Cardiac septum (tissue), 1 donor: ENCODE measurements around the gene SLC25A34. TPM values are rescaled to one million over a fixed set of nuclear protein-coding genes. Genes with fewer than 3 reads are reported as not detected.

Experiments used
- DNase-seq: peaks from one replicate; pipeline ENCODE4 v3.0.0-alpha.2; 2020; ENCODE audit warnings: low spot score
- intact Hi-C: fragments of 100-400 bp; cut with DNase I; formaldehyde crosslinking; loops from one replicate; pipeline ENCODE4 v1.14.0; 2022
- total RNA-seq: library from RNA; stranded (reverse); fragmentation: NEBNext Ultra II Directional; extraction: Animal tissue kit (Norgen Biotek cat#: 25700); gene quantifications from one replicate; pipeline ENCODE4 v1.2.1, GENCODE V29; 2021
- donor health status: DM: no; HTN: no; CAD: no.

Gene SLC25A34
- total RNA-seq, 1 donor from 2014 or later, result 2.9 TPM

GRCh38 chr1:15708486-15709137 lies 27.4 kb upstream of the SLC25A34 start:
- intact Hi-C loops, result no loop called here
- DNase-seq, result no peak

- DNase-seq, result no peak
- intact Hi-C loops, result no loop called here
Observed at GRCh38 chr1:15709226-15709625, 26.8 kb upstream of the SLC25A34 start.

GRCh38 chr1:15712168-15712567 lies 23.9 kb upstream of the SLC25A34 start:
- intact Hi-C loops, result no loop called here
- no peak for DNase-seq

- no peak for DNase-seq
- intact Hi-C loops, result no loop called here
Observed at GRCh38 chr1:15714406-15715136, 21.5 kb upstream of the SLC25A34 start.

- intact Hi-C loops, result no loop called here
- no peak for DNase-seq
Observed at GRCh38 chr1:15717418-15718125, 18.5 kb upstream of the SLC25A34 start.

DNA sequence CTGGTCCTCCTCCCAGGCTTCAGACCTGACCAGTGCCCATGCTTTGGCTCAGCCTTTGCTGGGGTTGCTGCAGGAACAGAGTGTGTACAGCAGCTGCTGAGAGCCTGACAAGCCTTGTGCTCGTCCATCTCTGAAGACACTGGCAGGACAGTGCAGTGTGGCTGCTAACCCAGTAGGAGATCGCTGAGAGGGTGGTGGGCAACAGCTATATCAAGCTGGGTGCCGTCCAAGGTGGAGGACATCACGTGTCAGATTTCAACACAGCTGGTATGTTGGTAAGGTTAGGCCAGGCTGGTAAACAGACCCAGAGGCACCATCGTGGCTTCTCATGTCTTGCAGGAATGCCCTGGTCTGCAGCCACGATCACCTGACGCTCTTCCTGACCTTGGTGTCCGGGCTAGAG lies 17.9 kb upstream of the SLC25A34 start:
- intact Hi-C loops, result no loop called here
- DNase-seq, result no peak

DNA sequence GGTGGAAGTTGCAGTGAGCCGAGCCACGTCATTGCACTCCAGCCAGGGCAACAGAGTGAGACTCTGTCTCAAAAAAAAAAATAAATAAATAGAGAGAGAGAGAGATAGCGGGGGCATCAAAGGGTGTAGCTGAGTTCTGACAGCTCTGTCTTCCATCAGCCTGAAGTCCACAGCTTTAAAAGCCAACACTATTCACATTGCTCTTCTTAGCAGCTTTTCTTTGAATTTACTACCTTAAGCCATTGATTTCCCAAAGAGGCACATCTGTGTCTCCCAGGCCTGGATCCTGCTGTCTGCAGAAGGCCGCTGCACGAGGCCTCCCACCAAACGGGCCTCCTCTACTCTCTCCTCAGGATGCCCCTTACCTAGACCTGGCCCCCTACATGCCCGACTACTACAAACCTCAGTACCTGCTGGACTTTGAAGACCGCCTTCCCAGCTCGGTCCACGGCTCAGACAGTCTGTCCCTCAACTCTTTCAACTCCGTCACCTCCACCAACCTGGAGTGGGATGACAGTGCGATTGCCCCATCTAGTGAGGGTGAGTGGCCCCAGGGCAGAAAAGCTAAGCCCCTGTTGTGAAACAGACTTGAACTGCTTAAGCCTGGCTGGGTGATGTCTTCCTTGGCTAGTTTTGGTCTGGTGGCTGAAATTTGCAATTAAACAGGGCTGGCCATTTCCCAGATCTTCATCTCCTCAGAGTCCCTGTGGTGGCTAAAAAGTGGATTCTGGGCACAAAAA lies 16.5 kb upstream of the SLC25A34 start:
- intact Hi-C loops, result no loop called here
- DNase-seq, result no peak

- DNase-seq, result no peak
- intact Hi-C loops, result no loop called here
Observed at GRCh38 chr1:15720861-15721260, 15.2 kb upstream of the SLC25A34 start.

- DNase-seq, result no peak
- intact Hi-C loops, result no loop called here
Observed at GRCh38 chr1:15722411-15722810, 13.6 kb upstream of the SLC25A34 start.

- no peak for DNase-seq
- intact Hi-C loops, result no loop called here
Observed at GRCh38 chr1:15722836-15723532, 13.1 kb upstream of the SLC25A34 start.

DNA sequence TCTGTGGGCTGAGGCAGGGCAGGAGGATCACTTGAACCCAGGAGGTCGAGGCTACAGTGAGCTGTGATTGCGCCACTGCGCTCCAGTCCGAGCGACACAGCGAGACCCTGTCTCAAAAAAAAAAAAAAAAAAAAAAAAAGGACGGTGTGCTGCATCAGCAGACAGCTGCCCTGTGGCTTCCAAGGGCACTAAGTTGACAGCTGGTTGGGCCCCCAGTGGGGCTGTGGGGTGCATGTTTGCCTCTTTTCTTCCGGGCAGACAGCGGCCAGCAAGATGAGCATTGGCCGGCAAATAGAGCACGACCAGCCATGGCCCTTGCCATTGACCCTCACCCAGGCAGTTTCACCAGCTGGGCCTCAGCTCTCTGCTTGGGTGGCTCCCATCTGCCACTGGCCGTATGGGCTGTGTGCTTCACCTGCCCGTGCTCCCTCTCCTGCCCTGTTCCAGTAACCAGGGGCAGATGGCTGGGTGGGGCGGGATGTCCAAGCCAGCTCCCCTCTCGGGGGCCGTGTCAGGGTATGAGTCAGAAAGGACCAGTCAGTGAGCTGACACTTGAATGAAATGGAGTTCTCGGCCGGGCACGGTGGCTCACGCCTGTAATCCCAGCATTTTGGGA lies 12.3 kb upstream of the SLC25A34 start:
- intact Hi-C loops, result no loop called here
- no peak for DNase-seq

GRCh38 chr1:15724949-15725880 lies 10.8 kb upstream of the SLC25A34 start:
- no peak for DNase-seq
- intact Hi-C loops, result no loop called here

GRCh38 chr1:15726508-15726907 lies 9.6 kb upstream of the SLC25A34 start:
- intact Hi-C loops, result no loop called here
- DNase-seq, result no peak

DNA sequence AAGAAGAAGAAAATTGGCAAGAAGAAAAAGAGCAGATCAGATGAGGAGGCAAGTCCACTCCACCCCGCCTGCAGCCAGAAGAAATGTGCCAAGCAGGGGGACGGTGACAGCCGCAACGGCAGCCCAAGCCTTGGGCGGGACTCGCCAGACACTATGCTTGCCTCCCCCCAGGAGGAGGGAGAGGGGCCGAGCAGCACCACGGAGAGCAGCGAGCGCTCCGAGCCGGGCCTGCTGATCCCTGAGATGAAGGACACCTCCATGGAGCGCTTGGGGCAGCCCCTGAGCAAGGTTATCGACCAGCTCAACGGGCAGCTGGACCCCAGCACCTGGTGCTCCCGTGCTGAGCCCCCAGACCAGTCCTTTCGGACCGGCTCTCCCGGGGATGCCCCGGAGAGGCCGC lies 9.0 kb upstream of the SLC25A34 start:
- no peak for DNase-seq
- intact Hi-C loops, result no loop called here

DNA sequence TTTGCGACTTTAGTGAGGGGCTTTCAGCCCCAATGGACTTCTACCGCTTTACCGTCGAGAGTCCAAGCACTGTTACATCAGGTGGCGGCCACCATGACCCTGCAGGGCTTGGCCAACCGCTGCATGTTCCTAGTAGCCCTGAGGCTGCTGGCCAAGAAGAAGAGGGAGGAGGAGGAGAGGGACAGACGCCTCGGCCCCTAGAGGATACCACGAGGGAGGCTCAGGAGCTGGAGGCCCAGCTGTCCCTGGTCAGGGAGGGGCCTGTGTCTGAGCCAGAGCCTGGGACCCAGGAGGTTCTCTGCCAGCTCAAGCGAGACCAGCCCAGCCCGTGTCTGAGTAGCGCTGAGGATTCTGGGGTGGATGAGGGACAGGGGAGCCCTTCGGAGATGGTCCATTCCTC lies 8.6 kb upstream of the SLC25A34 start:
- intact Hi-C loops, result no loop called here
- DNase-seq, result no peak

GRCh38 chr1:15727866-15728534 lies 8.1 kb upstream of the SLC25A34 start:
- intact Hi-C loops, result no loop called here
- DNase-seq, result no peak

DNA sequence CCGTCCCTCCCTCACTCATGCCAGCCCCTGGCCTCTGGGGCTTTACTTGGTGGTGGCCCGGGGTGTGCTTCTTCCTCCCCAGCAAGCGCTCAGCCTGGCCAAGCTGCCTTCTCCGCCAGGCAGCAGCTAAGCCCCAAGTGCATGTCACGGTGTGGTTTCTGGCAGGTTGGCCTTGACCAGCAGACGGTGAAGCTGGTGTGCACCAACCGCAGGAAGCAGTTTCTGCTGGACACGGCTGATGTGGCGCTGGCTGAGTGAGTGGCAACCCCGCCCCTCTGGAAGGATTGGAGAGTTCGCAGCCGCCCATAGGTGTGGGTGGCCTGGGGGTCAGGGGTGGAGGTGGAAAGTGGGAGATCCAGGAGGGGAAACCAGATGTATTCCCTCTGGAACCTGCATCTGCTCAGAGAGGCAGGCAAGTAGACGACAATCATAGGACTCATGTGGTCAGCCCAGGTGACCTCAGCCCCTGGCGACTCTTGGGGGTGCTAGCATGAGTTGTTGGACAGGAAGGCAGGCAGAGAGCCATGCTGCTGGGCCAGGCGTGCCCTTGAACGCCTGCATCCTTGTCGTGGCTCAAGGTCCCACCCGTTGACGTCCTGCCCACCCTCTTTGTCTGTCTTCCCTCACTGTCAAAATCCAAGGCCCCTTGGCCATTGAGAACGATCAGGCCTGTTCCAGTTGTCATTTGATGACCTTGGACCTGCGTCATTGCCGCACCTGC lies 7.0 kb upstream of the SLC25A34 start:
- intact Hi-C loops, result no loop called here
- no peak for DNase-seq
